Trophoblast cell (in vitro differentiated cells and primary cell): ENCODE measurements around the gene CFAP52. TPM values are rescaled to one million over a fixed set of nuclear protein-coding genes. Genes with fewer than 3 reads are reported as not detected.
A peak's percentile ranks its signal among the peaks of the same experiment; 100 is the strongest.

Experiments used
- DNase-seq, 2 donors: peaks; one replicate each; pipeline ENCODE4 v3.0.0-alpha.2; 2016
- H2AFZ ChIP-seq: 2 replicates; pipeline ENCODE4 v1.6.1; 2013; ENCODE audit warnings: low read length, moderate library complexity, mild to moderate bottlenecking; ENCODE audit not compliant: insufficient read depth, poor library complexity
- H2AK5ac ChIP-seq: 2 replicates; pipeline ENCODE4 v1.6.1; 2013; ENCODE audit warnings: mild to moderate bottlenecking, low read length
- H2BK120ac ChIP-seq: 2 replicates; pipeline ENCODE4 v1.6.1; 2013; ENCODE audit warnings: low read length, mild to moderate bottlenecking, moderate library complexity; ENCODE audit not compliant: insufficient read depth, poor library complexity
- H2BK12ac ChIP-seq: 2 replicates; pipeline ENCODE4 v1.6.1; 2013; ENCODE audit warnings: mild to moderate bottlenecking, low read length, moderate library complexity
- H2BK5ac ChIP-seq: 2 replicates; pipeline ENCODE4 v1.6.1; 2013; ENCODE audit warnings: low read length, low read depth, moderate library complexity, mild to moderate bottlenecking; ENCODE audit not compliant: poor library complexity
- H3K14ac ChIP-seq: 2 replicates; pipeline ENCODE4 v1.6.1; 2013; ENCODE audit warnings: mild to moderate bottlenecking, low read length
- H3K18ac ChIP-seq: 2 replicates; pipeline ENCODE4 v1.6.1; 2013; ENCODE audit warnings: mild to moderate bottlenecking, low read length
- H3K23ac ChIP-seq: 2 replicates; pipeline ENCODE4 v1.6.1; 2013; ENCODE audit warnings: low read length
- H3K27ac ChIP-seq: 2 replicates; pipeline ENCODE4 v1.5.1; 2013; ENCODE audit warnings: low read depth, mild to moderate bottlenecking, inconsistent platforms, low read length, moderate library complexity
- H3K27me3 ChIP-seq: 2 replicates; pipeline ENCODE4 v1.6.1; 2013; ENCODE audit warnings: inconsistent platforms, mild to moderate bottlenecking, low read length, moderate library complexity; ENCODE audit not compliant: insufficient read depth
- H3K36me3 ChIP-seq, 2 experiments: 1 replicate in 1 of 2; 2 replicates in 1 of 2; pipeline ENCODE4 v1.6.1; 2013; ENCODE audit warnings: low read length in 2 of 2, mild to moderate bottlenecking in 2 of 2, moderate library complexity in 1 of 2; ENCODE audit not compliant: insufficient read depth in 2 of 2, control insufficient read depth in 1 of 2
- H3K4ac ChIP-seq: 2 replicates; pipeline ENCODE4 v1.6.1; 2013; ENCODE audit warnings: low read depth, mild to moderate bottlenecking, low read length, moderate library complexity
- H3K4me1 ChIP-seq, 2 experiments: 1 replicate in 1 of 2; 2 replicates in 1 of 2; pipeline ENCODE4 v1.6.1; 2013; ENCODE audit warnings: low read length in 2 of 2, mild to moderate bottlenecking in 2 of 2, moderate library complexity in 1 of 2; ENCODE audit not compliant: insufficient read depth in 2 of 2, control insufficient read depth in 1 of 2
- H3K4me2 ChIP-seq: 2 replicates; pipeline ENCODE4 v1.6.1; 2013; ENCODE audit warnings: inconsistent platforms, mild to moderate bottlenecking, low read length, moderate library complexity
- H3K4me3 ChIP-seq: 2 replicates; pipeline ENCODE4 v1.5.1; 2013; ENCODE audit warnings: mild to moderate bottlenecking, low read depth, low read length, inconsistent platforms
- H3K79me1 ChIP-seq: one replicate; pipeline ENCODE4 v1.6.1; 2013; ENCODE audit warnings: low read length
- H3K79me2 ChIP-seq: 2 replicates; pipeline ENCODE4 v1.6.1; 2013; ENCODE audit warnings: low read length, mild to moderate bottlenecking; ENCODE audit not compliant: control insufficient read depth, insufficient read depth, poor library complexity
- H3K9ac ChIP-seq: 2 replicates; pipeline ENCODE4 v1.6.1; 2013; ENCODE audit warnings: mild to moderate bottlenecking, low read length
- H3K9me3 ChIP-seq: 2 replicates; pipeline ENCODE4 v1.6.1; 2013; ENCODE audit warnings: low read depth, mild to moderate bottlenecking, control low read depth, inconsistent platforms, low read length; ENCODE audit not compliant: insufficient read depth
- H4K12ac ChIP-seq: 2 replicates; pipeline ENCODE4 v1.6.1; 2013; ENCODE audit warnings: low read depth, mild to moderate bottlenecking, low read length, moderate library complexity
- H4K8ac ChIP-seq: 2 replicates; pipeline ENCODE4 v1.6.1; 2013; ENCODE audit warnings: low read depth, mild to moderate bottlenecking, low read length, moderate library complexity
- H4K91ac ChIP-seq: one replicate; pipeline ENCODE4 v1.6.1; 2013; ENCODE audit warnings: low read depth, mild to moderate bottlenecking, low read length, moderate library complexity
- WGBS: extraction: QIAGEN DNeasy Blood & Tissue Kit; methylation state at CpG from one replicate; pipeline ENCODE4 v1.1.7; 2013; ENCODE audit warnings: missing lambda C conversion rate; ENCODE audit not compliant: insufficient read length, insufficient coverage; ENCODE audit errors: extremely low coverage; 5-methylcytosine and 5-hydroxymethylcytosine counted together
- polyA plus RNA-seq: library from polyadenylated mRNA; stranded (reverse); fragments of 200-250 nt; gene quantifications from 2 replicates; pipeline ENCODE4 v1.2.3, GENCODE V29; 2013

Gene CFAP52
- polyA plus RNA-seq: 0.05 and 0.10 TPM in 2 replicates

DNA sequence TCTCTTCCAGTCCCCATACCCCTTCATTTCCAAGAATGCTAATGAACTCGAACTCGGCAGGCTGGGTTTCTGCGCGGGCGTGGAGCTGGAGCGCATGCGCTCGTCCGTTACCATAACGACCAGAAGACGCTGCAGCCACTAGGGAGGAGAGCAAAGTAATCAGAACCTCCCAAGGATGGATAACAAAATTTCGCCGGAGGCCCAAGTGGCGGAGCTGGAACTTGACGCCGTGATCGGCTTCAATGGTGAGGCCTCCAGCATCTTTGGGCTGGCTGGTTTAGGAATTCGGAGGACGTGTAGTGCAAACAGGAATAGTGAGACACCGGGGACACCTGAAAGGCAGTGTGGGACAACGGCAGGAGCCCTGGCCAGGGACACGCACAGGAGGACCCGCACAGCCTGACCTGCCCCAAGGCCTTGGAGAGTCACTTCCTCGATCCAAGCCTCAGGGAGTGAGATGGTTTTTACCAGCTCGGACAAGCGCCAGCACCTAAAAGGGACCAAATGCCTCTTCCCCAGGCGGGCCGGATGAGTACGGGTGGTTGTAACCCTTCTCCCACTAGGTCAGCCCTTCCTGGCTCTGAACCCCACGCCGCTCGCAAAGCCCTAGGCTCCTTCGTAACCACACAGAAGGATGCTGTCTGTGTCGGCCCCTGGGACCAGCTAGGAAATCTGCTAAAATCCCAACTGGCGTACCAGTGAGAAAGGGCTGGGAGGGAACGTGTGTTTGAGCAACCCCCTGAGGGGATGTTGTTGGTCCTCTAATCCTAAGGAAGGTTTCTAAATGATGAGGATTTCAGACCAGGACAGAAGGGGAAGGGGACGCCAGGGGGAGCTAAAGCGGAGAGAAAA is at the start of gene CFAP52:
Gene CFAP52 (plus strand): TSS at position 122 of the 852 bp plus-strand sequence. CDS start 54 bp downstream, at position 176.
- peak within 1 kb of the TSS; percentile 74 for H3K4ac ChIP-seq
- H3K4me3 ChIP-seq: peak within 1 kb of the TSS; percentile 89
- H4K91ac ChIP-seq: peak within 1 kb of the TSS; percentile 21
- no peaks in the 10 kb centered on the region for H3K9me3 ChIP-seq
- H3K23ac ChIP-seq: no peak within 1 kb of the TSS
- no peak within 1 kb of the TSS for H2AK5ac ChIP-seq
- peak; percentile 94 to 97 for DNase-seq
- H3K79me2 ChIP-seq: peaks cover 4% of the 10 kb centered on the region
- peak within 1 kb of the TSS; percentile 19 for H2BK5ac ChIP-seq
- no CpG with 5 or more reads among the region's 38 CpGs for WGBS
- H2AFZ ChIP-seq: peak within 1 kb of the TSS; percentile 95
- no peaks in the 10 kb centered on the region for H3K27me3 ChIP-seq
- no peak within 1 kb of the TSS for H2BK12ac ChIP-seq
- H3K79me1 ChIP-seq: peaks cover 3% of the 10 kb centered on the region
- H3K4me2 ChIP-seq: peak within 1 kb of the TSS; percentile 92
- no peaks in the 10 kb centered on the region for H3K36me3 ChIP-seq
- peak within 1 kb of the TSS; percentile 93 for H4K12ac ChIP-seq
- peak within 1 kb of the TSS; percentile 74 for H3K18ac ChIP-seq
- H4K8ac ChIP-seq: peak within 1 kb of the TSS; percentile 96
- peak within 1 kb of the TSS; percentile 7 for H3K27ac ChIP-seq
- peaks cover 4 to 5% of the 10 kb centered on the region in 2 experiments for H3K4me1 ChIP-seq
- peak within 1 kb of the TSS; percentile 78 for H3K9ac ChIP-seq
- H3K14ac ChIP-seq: peak within 1 kb of the TSS; percentile 65
- H2BK120ac ChIP-seq: peak within 1 kb of the TSS; percentile 74

DNA sequence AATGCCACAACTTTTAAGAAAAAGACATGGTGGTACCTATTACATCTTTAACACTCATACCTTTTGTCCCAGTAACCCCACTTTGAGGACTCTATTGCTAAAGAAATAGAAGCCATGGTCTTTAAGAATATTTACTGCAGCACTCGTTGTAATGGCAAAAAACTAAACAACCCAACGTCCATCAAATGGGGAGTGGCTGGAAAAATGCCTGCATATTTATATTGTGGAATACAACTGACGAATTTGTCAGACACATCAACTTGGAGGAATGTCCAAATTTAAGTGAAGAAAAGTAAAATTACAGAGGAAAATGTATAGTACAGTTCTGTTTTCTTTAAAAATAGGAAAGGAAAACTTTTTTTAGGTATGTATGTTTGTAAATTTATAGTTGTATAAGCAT is 48.7 kb upstream of the CFAP52 start:
- Histone ChIP-seq H3K27ac (no peak overlapping the region), H3K14ac (no peak overlapping the region), H3K27me3 (no peaks in the 10 kb centered on the region), H3K9me3 (no peaks in the 10 kb centered on the region), H3K79me1 (no peaks in the 10 kb centered on the region), H4K91ac (no peak overlapping the region), H3K18ac (no peak overlapping the region), H2BK120ac (no peak overlapping the region), H3K36me3 (no peaks in the 10 kb centered on the region), H3K4me1 (no peaks in the 10 kb centered on the region), H3K79me2 (no peaks in the 10 kb centered on the region), H4K12ac (no peak overlapping the region), H2AFZ (no peak overlapping the region), H3K4ac (no peak overlapping the region), H4K8ac (no peak overlapping the region), H3K4me3 (no peak overlapping the region), H2BK5ac (no peak overlapping the region), H3K9ac (no peak overlapping the region), H3K23ac (no peak overlapping the region), H2AK5ac (no peak overlapping the region), H2BK12ac (no peak overlapping the region), H3K4me2 (no peak overlapping the region)
- no peak for DNase-seq
- no CpG with 5 or more reads among the region's 3 CpGs for WGBS

DNA sequence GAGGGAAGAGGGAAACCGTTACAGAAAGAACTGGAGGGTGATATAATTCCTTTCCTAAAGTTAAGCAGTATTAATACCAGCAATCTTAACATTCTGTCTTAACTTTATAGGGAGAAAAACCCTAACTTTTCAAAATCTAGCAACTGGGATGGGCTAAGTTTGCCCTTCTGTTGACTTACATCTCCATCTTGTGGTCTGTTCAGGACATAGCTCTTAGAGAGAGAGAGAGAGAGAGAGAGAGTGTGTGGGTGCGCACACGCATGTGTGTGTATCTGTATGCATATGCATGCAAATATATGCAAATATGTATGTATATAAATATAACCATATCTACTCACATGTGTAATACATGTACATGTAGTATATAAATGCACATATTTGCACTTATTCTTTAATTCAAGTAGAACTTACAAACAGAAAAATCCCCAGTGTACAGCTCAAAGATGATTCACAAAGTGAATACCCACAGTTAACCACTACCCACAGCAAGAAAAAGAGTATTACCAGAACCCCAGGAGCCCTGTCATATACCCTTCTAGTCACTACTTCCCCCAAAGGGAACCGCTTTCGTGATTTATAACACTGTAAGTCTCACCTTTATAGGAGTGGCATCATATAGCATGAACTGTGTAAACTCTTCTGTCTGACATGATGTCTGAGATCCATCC is 47.3 kb upstream of the CFAP52 start:
- Histone ChIP-seq H3K27ac (no peak overlapping the region), H3K4me2 (no peak overlapping the region), H2BK12ac (no peak overlapping the region), H2AK5ac (no peak overlapping the region), H3K14ac (no peak overlapping the region), H3K9ac (no peak overlapping the region), H3K4me1 (no peaks in the 10 kb centered on the region), H3K4ac (no peak overlapping the region), H3K27me3 (no peaks in the 10 kb centered on the region), H3K18ac (no peak overlapping the region), H2BK120ac (no peak overlapping the region), H3K23ac (no peak overlapping the region), H3K79me2 (no peaks in the 10 kb centered on the region), H4K91ac (no peak overlapping the region), H4K8ac (no peak overlapping the region), H4K12ac (no peak overlapping the region), H2BK5ac (no peak overlapping the region), H3K9me3 (no peaks in the 10 kb centered on the region), H2AFZ (no peak overlapping the region), H3K79me1 (no peaks in the 10 kb centered on the region), H3K36me3 (no peaks in the 10 kb centered on the region), H3K4me3 (no peak overlapping the region)
- peak in 1 of 2 donors; percentile 25 for DNase-seq
- no CpG with 5 or more reads among the region's 5 CpGs for WGBS

GRCh38 chr17:9531034-9531433 is 45.4 kb upstream of the CFAP52 start:
- H3K14ac ChIP-seq: no peak overlapping the region
- H3K4me2 ChIP-seq: no peak overlapping the region
- H2AFZ ChIP-seq: no peak overlapping the region
- H4K8ac ChIP-seq: no peak overlapping the region
- no peak overlapping the region for H3K27ac ChIP-seq
- no peak overlapping the region for H2BK12ac ChIP-seq
- no CpG with 5 or more reads among the region's 2 CpGs for WGBS
- no peak overlapping the region for H3K23ac ChIP-seq
- H4K91ac ChIP-seq: no peak overlapping the region
- no peak overlapping the region for H4K12ac ChIP-seq
- H2BK120ac ChIP-seq: no peak overlapping the region
- no peaks in the 10 kb centered on the region for H3K79me1 ChIP-seq
- no peak overlapping the region for H3K9ac ChIP-seq
- no peak overlapping the region for H2AK5ac ChIP-seq
- no peaks in the 10 kb centered on the region for H3K9me3 ChIP-seq
- no peak overlapping the region for H3K4ac ChIP-seq
- H3K18ac ChIP-seq: no peak overlapping the region
- no peak for DNase-seq
- no peak overlapping the region for H2BK5ac ChIP-seq
- H3K27me3 ChIP-seq: no peaks in the 10 kb centered on the region
- H3K4me3 ChIP-seq: no peak overlapping the region
- no peaks in the 10 kb centered on the region for H3K79me2 ChIP-seq
- no peaks in the 10 kb centered on the region for H3K4me1 ChIP-seq
- no peaks in the 10 kb centered on the region for H3K36me3 ChIP-seq
